A549 (cell line): ENCODE measurements around the gene EAF1. TPM values are rescaled to one million over a fixed set of nuclear protein-coding genes. Genes with fewer than 3 reads are reported as not detected.

ENCODE experiments used
- ATAC-seq, 2 experiments: fragments of 200-7000 bp in 1 of 2; fragments of >200 bp in 1 of 2; cut with Nextera tagmentation in 1 of 2; cut with Tn5 transposase in 1 of 2; 3 replicates each; pipeline versions ENCODE4 v1.8.0 to v1.9.1; 2018 to 2020; ENCODE audit warnings: mild to moderate bottlenecking in 1 of 2, moderate library complexity in 1 of 2
- CTCF ChIA-PET: fragments of 300-600 bp; sonication (Branson Sonifier 250); formaldehyde crosslinking; extraction: SDS; loops from one replicate; lab custom pipeline; 2021; ENCODE audit warnings: antibody characterized with exemption, inconsistent platforms; lab: Yijun Ruan, JAX
- POLR2A ChIA-PET: fragments of 350-600 bp; formaldehyde crosslinking; extraction: SDS; loops from one replicate; lab custom pipeline; 2021; ENCODE audit warnings: antibody characterized with exemption, inconsistent platforms; lab: Yijun Ruan, JAX
- DNase-seq, 2 experiments: peaks; one replicate each; pipeline versions ENCODE4 v3.0.0 to v3.0.0-alpha.2; 2011 to 2016; ENCODE audit warnings: low read depth in 1 of 2, low spot score in 1 of 2
- FAIRE-seq: peaks from 2 replicates; lab custom pipeline; 2011; peaks lifted over from hg19 to GRCh38; lab: Jason Lieb, UNC
- H3K27ac ChIP-seq, 2 experiments: fragments of >200 bp; sonication (Bioruptor Twin); formaldehyde crosslinking; 3 replicates each; pipeline ENCODE4 v1.5.1; 2016 to 2017
- H3K4me1 ChIP-seq: fragments of >200 bp; sonication (Bioruptor Twin); formaldehyde crosslinking; 3 replicates; pipeline ENCODE4 v1.6.1; 2016
- H3K4me2 ChIP-seq: fragments of >200 bp; sonication (Bioruptor Twin); formaldehyde crosslinking; 3 replicates; pipeline ENCODE4 v1.6.1; 2016
- H3K4me3 ChIP-seq: fragments of >200 bp; sonication (Bioruptor Twin); formaldehyde crosslinking; 3 replicates; pipeline ENCODE4 v1.5.1; 2016
- H3K9me3 ChIP-seq: fragments of >200 bp; sonication (Bioruptor Twin); formaldehyde crosslinking; 3 replicates; pipeline ENCODE4 v1.6.1; 2016
- BHLHE40 ChIP-seq: IDR thresholded peaks from 2 replicates; pipeline ENCODE4 v1.6.1; 2012; ENCODE audit warnings: low read depth, low read length, inconsistent platforms
- CBX2 ChIP-seq: fragments of 200-600 bp; sonication (generic); IDR thresholded peaks from 2 replicates; pipeline ENCODE4 v1.6.1; 2016; ENCODE audit warnings: low read depth, mild to moderate bottlenecking, borderline replicate concordance
- CBX8 ChIP-seq: fragments of 200-600 bp; sonication (generic); IDR thresholded peaks from 2 replicates; pipeline ENCODE4 v1.6.1; 2016
- CHD2 ChIP-seq: fragments of 150-350 bp; IDR thresholded peaks from 2 replicates; pipeline ENCODE4 v1.6.1; 2014; ENCODE audit warnings: low read length; ENCODE audit not compliant: partially characterized antibody
- ELK1 ChIP-seq: fragments of 150-350 bp; IDR thresholded peaks from 2 replicates; pipeline ENCODE4 v1.6.1; 2014; ENCODE audit warnings: low read depth, mild to moderate bottlenecking, low read length
- EP300 ChIP-seq, 2 experiments: fragments of >200 bp; sonication (Bioruptor Twin); formaldehyde crosslinking; IDR thresholded peaks; 2 replicates in 1 of 2; 3 replicates in 1 of 2; pipeline ENCODE4 v1.6.1; 2016 to 2017
- ESRRA ChIP-seq: fragments of 150-350 bp; IDR thresholded peaks from 2 replicates; pipeline ENCODE4 v1.6.1; 2014; ENCODE audit warnings: mild to moderate bottlenecking, low read length, borderline replicate concordance
- FOSL2 ChIP-seq, 2 experiments: fragments of 450-650 bp in 1 of 2; fragments of >200 bp in 1 of 2; sonication (Bioruptor Twin) in 1 of 2; formaldehyde crosslinking; IDR thresholded peaks; 2 replicates each; pipeline versions ENCODE4 v1.5.0 to v1.6.1; 2016 to 2020; ENCODE audit warnings: mild to moderate bottlenecking in 1 of 2, moderate library complexity in 1 of 2
- FOXS1 ChIP-seq: fragments of 250-450 bp; sonication (Bioruptor Pico); IDR thresholded peaks from 2 replicates; pipeline ENCODE4 v1.5.0; 2020; ENCODE audit warnings: mild to moderate bottlenecking, moderate library complexity
- GATA3 ChIP-seq: IDR thresholded peaks from 2 replicates; pipeline ENCODE4 v1.6.1; 2012; ENCODE audit warnings: borderline replicate concordance
- HOXB5 ChIP-seq: fragments of 250-450 bp; sonication (Bioruptor Pico); IDR thresholded peaks from 2 replicates; pipeline ENCODE4 v1.5.0; 2020; ENCODE audit warnings: mild to moderate bottlenecking, moderate library complexity
- JUNB ChIP-seq: fragments of >200 bp; sonication (Bioruptor Twin); formaldehyde crosslinking; IDR thresholded peaks from 2 replicates; pipeline ENCODE4 v1.6.1; 2016
- KDM1A ChIP-seq: fragments of 200-600 bp; sonication (generic); IDR thresholded peaks from 2 replicates; pipeline ENCODE4 v1.6.1; 2016; ENCODE audit warnings: low read depth, mild to moderate bottlenecking
- NPAS2 ChIP-seq: fragments of 250-450 bp; sonication (Bioruptor Pico); IDR thresholded peaks from 2 replicates; pipeline ENCODE4 v1.8.0; 2022; ENCODE audit warnings: mild to moderate bottlenecking, moderate library complexity, borderline replicate concordance
- PBX3 ChIP-seq: IDR thresholded peaks from 2 replicates; pipeline ENCODE4 v1.6.1; 2012
- POLR2AphosphoS2 ChIP-seq: conservative IDR thresholded peaks from 2 replicates; pipeline ENCODE4 v1.6.1; 2012; ENCODE audit warnings: low read length, improper control_type of control experiment, inconsistent platforms
- RAD21 ChIP-seq, 2 experiments: fragments of >200 bp in 1 of 2; sonication (Bioruptor Twin) in 1 of 2; formaldehyde crosslinking in 1 of 2; IDR thresholded peaks in 1 of 2; conservative IDR thresholded peaks in 1 of 2; 2 replicates in 1 of 2; 3 replicates in 1 of 2; pipeline ENCODE4 v1.6.1; 2012 to 2018; ENCODE audit warnings: inconsistent platforms in 1 of 2
- RCOR1 ChIP-seq: fragments of 150-350 bp; IDR thresholded peaks from 2 replicates; pipeline ENCODE4 v1.6.1; 2014; ENCODE audit warnings: antibody characterized with exemption, low read length, low read depth
- SREBF2 ChIP-seq: fragments of 450-650 bp; IDR thresholded peaks from 2 replicates; pipeline ENCODE4 v1.6.1; 2014; ENCODE audit warnings: mild to moderate bottlenecking, moderate library complexity
- TFCP2L1 ChIP-seq: fragments of 250-450 bp; sonication (Bioruptor Pico); IDR thresholded peaks from 2 replicates; pipeline ENCODE4 v1.5.0; 2021; ENCODE audit warnings: mild to moderate bottlenecking
- TP53 ChIP-seq: fragments of 250-450 bp; sonication (Bioruptor Pico); IDR thresholded peaks from 2 replicates; pipeline ENCODE4 v1.5.0; 2021; ENCODE audit warnings: mild to moderate bottlenecking, moderate library complexity
- USF2 ChIP-seq: fragments of 450-650 bp; IDR thresholded peaks from 2 replicates; pipeline ENCODE4 v1.6.1; 2014; ENCODE audit warnings: antibody characterized with exemption
- ZC3H11A ChIP-seq: fragments of 450-650 bp; IDR thresholded peaks from 2 replicates; pipeline ENCODE4 v1.6.1; 2014; ENCODE audit warnings: antibody characterized with exemption, mild to moderate bottlenecking
- ZNF302 ChIP-seq: fragments of 250-450 bp; sonication (Bioruptor Pico); IDR thresholded peaks from 2 replicates; pipeline ENCODE4 v1.9.0; 2021; ENCODE audit warnings: inconsistent platforms, mild to moderate bottlenecking, moderate library complexity
- ZSCAN20 ChIP-seq: fragments of 250-450 bp; sonication (Bioruptor Pico); IDR thresholded peaks from 2 replicates; pipeline ENCODE4 v1.8.0; 2022; ENCODE audit warnings: mild to moderate bottlenecking, moderate library complexity
- WGBS: methylation state at CpG from one replicate; pipeline ENCODE4 v1.1.6; 2017; ENCODE audit errors: missing lambda C conversion rate; 5-methylcytosine and 5-hydroxymethylcytosine counted together
- polyA plus RNA-seq, 4 experiments: library from polyadenylated mRNA; depleted of rRNA in 3 of 4; stranded (reverse); fragments of >200 nt; fragmentation: RNase III in 1 of 4; extraction: RNeasy Plus Mini Kit Qiagen cat#74134 plus additional on column Dnase treatment in 1 of 4; gene quantifications; 2 replicates in 3 of 4; 3 replicates in 1 of 4; pipeline ENCODE4 v1.2.3, GENCODE V29; 2011 to 2017

The EAF1 gene
- polyA plus RNA-seq, 2 of the 4 experiments (the other 2 are of a cell fraction) = 13.9 to 20.7 TPM

- no peak for DNase-seq
- Histone ChIP-seq H3K27ac (no peak overlapping the region), H3K4me2 (no peak overlapping the region), H3K4me1 (no peaks in the 10 kb centered on the region), H3K9me3 (no peaks in the 10 kb centered on the region), H3K4me3 (no peak overlapping the region)
- no peak for TF ChIP-seq KDM1A
- TF ChIP-seq CHD2 = no peak
- no peak for TF ChIP-seq CBX2
- TF ChIP-seq SREBF2 = no peak
- TF ChIP-seq GATA3 = no peak
- no peak for TF ChIP-seq POLR2AphosphoS2
- no peak for TF ChIP-seq ZSCAN20 (CRISPR knock-in tag)
- no peak for TF ChIP-seq CBX8
- TF ChIP-seq ZNF302 (CRISPR knock-in tag) = no peak
- TF ChIP-seq FOXS1 = no peak
- TF ChIP-seq BHLHE40 = no peak
- TF ChIP-seq ELK1 = no peak
- POLR2A ChIA-PET = no interaction called here
- WGBS = 79% methylated on average over 18 of the region's 18 CpGs
- FAIRE-seq = no peak
- no peak for ATAC-seq
- CTCF ChIA-PET = interaction anchor here (0.6 kb wide), 1 partner anchor 15 kb away, joined by 4 read pairs; no protein-coding TSS in a partner anchor
These were observed 24.1 kb downstream of the EAF1 start for GRCh38 chr3:15451216-15452113.

- no peak overlapping the region for H3K4me3 ChIP-seq
- H3K9me3 ChIP-seq = no peaks in the 10 kb centered on the region
- CTCF ChIA-PET = no interaction called here
- no peak overlapping the region for H3K4me2 ChIP-seq
- TF ChIP-seq HOXB5 (no peak), PBX3 (no peak)
- TF ChIP-seq, all 56 proteins: peak for 0
- H3K27ac ChIP-seq = no peak overlapping the region
- ATAC-seq (no peak), DNase-seq (no peak), FAIRE-seq (no peak)
- POLR2A ChIA-PET = no interaction called here
- H3K4me1 ChIP-seq = no peaks in the 10 kb centered on the region
- WGBS = 63% methylated on average over 9 of the region's 9 CpGs
These were observed 24.8 kb downstream of the EAF1 start for GRCh38 chr3:15452156-15452555.

GRCh38 chr3:15452961-15453360, 25.6 kb downstream of the EAF1 start:
- 53% methylated on average over 5 of the region's 5 CpGs for WGBS

More at GRCh38 chr3:15452961-15453360, 25.6 kb downstream of the EAF1 start:
- Histone ChIP-seq H3K4me1 (no peaks in the 10 kb centered on the region), H3K4me2 (no peak overlapping the region), H3K4me3 (no peak overlapping the region), H3K27ac (no peak overlapping the region), H3K9me3 (no peaks in the 10 kb centered on the region)
- POLR2A ChIA-PET = no interaction called here
- DNase-seq (no peak), ATAC-seq (no peak), FAIRE-seq (no peak)
- CTCF ChIA-PET = no interaction called here
- TF ChIP-seq EP300 (IDR thresholded peaks at IDR 0.05) = no peak
- TF ChIP-seq JUNB = no peak
- no peak for TF ChIP-seq HOXB5
- TF ChIP-seq USF2 = no peak
- TF ChIP-seq FOSL2 (IDR thresholded peaks at IDR 0.05) = no peak
- no peak for TF ChIP-seq FOSL2 (CRISPR knock-in tag; IDR thresholded peaks at IDR 0.05)
- TF ChIP-seq RCOR1 = no peak
- TF ChIP-seq POLR2AphosphoS2 = no peak
- no peak for TF ChIP-seq NPAS2 (CRISPR knock-in tag)
- no peak for TF ChIP-seq ELK1
- no peak for TF ChIP-seq TP53 (CRISPR knock-in tag)
- TF ChIP-seq ESRRA = no peak
- TF ChIP-seq TFCP2L1 (CRISPR knock-in tag) = no peak
- TF ChIP-seq ZC3H11A = no peak
- TF ChIP-seq RAD21 (conservative IDR thresholded peaks at IDR 0.05 in 1 of 2, IDR thresholded peaks at IDR 0.05 in 1 of 2) = no peak
